Endodermal cell (in vitro differentiated cells): Measurements from ENCODE around the gene UBE2I. TPM values are rescaled to one million over a fixed set of nuclear protein-coding genes. Genes with fewer than 3 reads are reported as not detected.
"Not testable (repeated sequence)": the region's sequence is repeated elsewhere in the genome, so short reads cannot be mapped to it uniquely, and the experiment has no call there.

Experiments
- DNase-seq: peaks from one replicate; pipeline ENCODE4 v3.0.0-alpha.2; 2017
- H3K27ac ChIP-seq: 2 replicates; pipeline ENCODE4 v1.5.1; 2013; ENCODE audit warnings: mild to moderate bottlenecking, low read depth, low read length, moderate library complexity
- H3K27me3 ChIP-seq: 2 replicates; pipeline ENCODE4 v1.6.1; 2013; ENCODE audit warnings: mild to moderate bottlenecking, low read length, moderate library complexity; ENCODE audit not compliant: insufficient read depth, control insufficient read depth, poor library complexity, severe bottlenecking
- H3K36me3 ChIP-seq: 2 replicates; pipeline ENCODE4 v1.7.0; 2013; ENCODE audit warnings: mild to moderate bottlenecking, low read length, moderate library complexity; ENCODE audit not compliant: control insufficient read depth, insufficient read depth
- H3K4me1 ChIP-seq: one replicate; pipeline ENCODE4 v1.7.0; 2013; ENCODE audit warnings: low read length; ENCODE audit not compliant: control insufficient read depth, insufficient read depth
- H3K4me3 ChIP-seq: 2 replicates; pipeline ENCODE4 v1.5.1; 2013; ENCODE audit warnings: mild to moderate bottlenecking, low read length, moderate library complexity
- H3K9ac ChIP-seq: 2 replicates; pipeline ENCODE4 v1.6.1; 2013; ENCODE audit warnings: mild to moderate bottlenecking, low read length, moderate library complexity; ENCODE audit not compliant: poor library complexity, severe bottlenecking; ENCODE audit errors: extremely low read depth
- H3K9me3 ChIP-seq: 2 replicates; pipeline ENCODE4 v1.6.1; 2013; ENCODE audit warnings: mild to moderate bottlenecking, low read length, moderate library complexity; ENCODE audit not compliant: control insufficient read depth
- H3K27ac Mint-ChIP-seq: 2 replicates; pipeline ENCODE4 v1.8.0; 2020; ENCODE audit warnings: mixed read lengths
- H3K27me3 Mint-ChIP-seq: 2 replicates; pipeline ENCODE4 v1.8.0; 2021; ENCODE audit warnings: mild to moderate bottlenecking, mixed read lengths; ENCODE audit not compliant: insufficient read depth
- H3K36me3 Mint-ChIP-seq: 2 replicates; pipeline ENCODE4 v1.8.0; 2020; ENCODE audit warnings: low read depth, mixed read lengths
- H3K4me1 Mint-ChIP-seq: 2 replicates; pipeline ENCODE4 v1.8.0; 2020; ENCODE audit warnings: mixed read lengths
- H3K4me3 Mint-ChIP-seq: 2 replicates; pipeline ENCODE4 v1.8.0; 2020; ENCODE audit warnings: mild to moderate bottlenecking, moderate library complexity, mixed read lengths
- H3K9me3 Mint-ChIP-seq: 2 replicates; pipeline ENCODE4 v1.8.0; 2020; ENCODE audit warnings: mild to moderate bottlenecking, mixed read lengths
- WGBS, 2 experiments: methylation state at CpG; one replicate each; pipeline versions ENCODE4 v1.1.5 to v1.1.7; 2013; ENCODE audit warnings: missing lambda C conversion rate in 2 of 2, mixed read lengths in 1 of 2; ENCODE audit not compliant: insufficient coverage in 1 of 2, insufficient read length in 1 of 2; 5-methylcytosine and 5-hydroxymethylcytosine counted together
- total RNA-seq, 2 donors: library from RNA; stranded (reverse); fragmentation: NEBNext Ultra II Directional in 1 of 2; extraction: Animal tissue kit (Norgen Biotek cat#: 25700) in 1 of 2; gene quantifications; 2 replicates in 1 of 2; 3 replicates in 1 of 2; pipeline ENCODE4 v1.2.1, GENCODE V29; 2021
- TF ChIP-seq, protein P1 (sequence below): fragments of 200-600 bp; sonication (generic); conservative IDR thresholded peaks from 2 replicates; pipeline ENCODE4 v1.5.0; 2021; ENCODE audit warnings: antibody characterized with exemption, mild to moderate bottlenecking

The UBE2I gene
- total RNA-seq, 2 donors from 2014 or later = 250 to 294 TPM

DNA sequence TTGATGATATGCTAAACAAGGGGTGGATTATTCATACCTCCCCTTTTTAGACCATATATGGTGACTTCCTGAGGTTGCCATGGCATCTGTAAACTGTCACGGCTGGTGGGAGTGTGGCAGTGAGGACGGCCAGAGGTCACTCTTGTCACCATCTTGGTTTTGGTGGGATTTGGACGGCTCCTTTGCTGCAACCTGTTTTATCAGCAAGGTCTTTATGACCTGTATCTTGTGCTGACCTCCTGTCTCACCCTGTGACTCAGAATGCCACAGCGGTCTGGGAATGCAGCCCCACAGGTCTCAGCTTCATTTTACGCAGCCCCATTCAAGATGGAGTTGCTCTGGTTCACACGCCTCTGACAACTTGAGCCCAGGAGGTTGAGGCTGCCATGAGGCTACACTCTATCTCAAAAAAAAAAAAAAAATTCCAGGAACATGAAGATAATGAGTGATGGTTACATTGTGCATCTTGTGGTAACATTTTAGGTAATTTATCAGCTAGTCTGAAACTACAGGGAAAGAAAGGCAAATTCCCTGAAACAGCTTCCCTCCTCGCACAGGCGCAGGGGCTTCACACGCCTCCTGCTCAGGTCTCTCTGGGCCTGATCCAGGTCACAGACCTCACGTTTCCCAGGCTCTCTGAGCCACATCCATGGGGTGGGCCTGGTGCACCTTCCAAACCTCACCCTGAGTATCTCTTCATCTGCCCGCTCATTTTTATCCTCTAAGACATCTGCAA is 15.3 kb upstream of the UBE2I start:
- Mint-ChIP-seq H3K4me1 (peaks cover 22% of the 10 kb centered on the region), H3K27me3 (peaks cover 28% of the 10 kb centered on the region), H3K9me3 (no peaks in the 10 kb centered on the region), H3K4me3 (no peak overlapping the region), H3K36me3 (no peaks in the 10 kb centered on the region), H3K27ac (no peak overlapping the region)
- Histone ChIP-seq H3K9ac (no peak overlapping the region), H3K9me3 (no peaks in the 10 kb centered on the region), H3K36me3 (no peaks in the 10 kb centered on the region), H3K4me3 (no peak overlapping the region), H3K27ac (no peak overlapping the region), H3K27me3 (peaks cover 25% of the 10 kb centered on the region), H3K4me1 (no peaks in the 10 kb centered on the region)
- TF ChIP-seq, protein P1, sequence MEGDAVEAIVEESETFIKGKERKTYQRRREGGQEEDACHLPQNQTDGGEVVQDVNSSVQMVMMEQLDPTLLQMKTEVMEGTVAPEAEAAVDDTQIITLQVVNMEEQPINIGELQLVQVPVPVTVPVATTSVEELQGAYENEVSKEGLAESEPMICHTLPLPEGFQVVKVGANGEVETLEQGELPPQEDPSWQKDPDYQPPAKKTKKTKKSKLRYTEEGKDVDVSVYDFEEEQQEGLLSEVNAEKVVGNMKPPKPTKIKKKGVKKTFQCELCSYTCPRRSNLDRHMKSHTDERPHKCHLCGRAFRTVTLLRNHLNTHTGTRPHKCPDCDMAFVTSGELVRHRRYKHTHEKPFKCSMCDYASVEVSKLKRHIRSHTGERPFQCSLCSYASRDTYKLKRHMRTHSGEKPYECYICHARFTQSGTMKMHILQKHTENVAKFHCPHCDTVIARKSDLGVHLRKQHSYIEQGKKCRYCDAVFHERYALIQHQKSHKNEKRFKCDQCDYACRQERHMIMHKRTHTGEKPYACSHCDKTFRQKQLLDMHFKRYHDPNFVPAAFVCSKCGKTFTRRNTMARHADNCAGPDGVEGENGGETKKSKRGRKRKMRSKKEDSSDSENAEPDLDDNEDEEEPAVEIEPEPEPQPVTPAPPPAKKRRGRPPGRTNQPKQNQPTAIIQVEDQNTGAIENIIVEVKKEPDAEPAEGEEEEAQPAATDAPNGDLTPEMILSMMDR = no peak
- DNase-seq = no peak
- WGBS, 2 experiments = 86 to 89% methylated on average over 10 to 11 of the region's 11 CpGs

DNA sequence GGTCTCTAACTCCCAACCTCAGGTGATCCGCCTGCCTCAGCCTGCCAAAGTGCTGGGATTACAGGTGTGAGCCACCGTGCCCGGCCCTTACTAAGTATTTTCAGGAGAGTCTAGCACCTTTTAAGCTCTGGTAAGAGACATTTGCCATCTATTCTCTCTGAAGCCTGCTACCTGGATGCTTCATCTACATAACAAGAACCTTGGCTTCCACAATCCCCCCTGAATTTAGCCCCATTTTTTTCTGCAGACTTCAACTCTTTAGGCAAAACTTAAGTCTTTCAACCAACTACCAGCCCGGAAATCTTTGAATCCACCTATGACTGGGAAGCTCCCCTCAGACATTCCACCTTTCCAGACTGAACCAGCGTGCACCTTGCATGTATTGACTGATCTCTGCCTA is 14.0 kb upstream of the UBE2I start:
- Mint-ChIP-seq H3K9me3 (no peaks in the 10 kb centered on the region), H3K27me3 (peaks cover 15% of the 10 kb centered on the region), H3K4me3 (no peak overlapping the region), H3K27ac (peak overlapping the region; percentile 67), H3K4me1 (peaks cover 22% of the 10 kb centered on the region), H3K36me3 (no peaks in the 10 kb centered on the region)
- Histone ChIP-seq H3K27me3 (peaks cover 13% of the 10 kb centered on the region), H3K27ac (no peak overlapping the region), H3K36me3 (no peaks in the 10 kb centered on the region), H3K9ac (no peak overlapping the region), H3K9me3 (no peaks in the 10 kb centered on the region), H3K4me1 (no peaks in the 10 kb centered on the region), H3K4me3 (no peak overlapping the region)
- TF ChIP-seq, protein P1 = no peak
- DNase-seq = peak; percentile 82
- 47 to 55% methylated on average over 4 to 5 of the region's 5 CpGs for WGBS, 2 experiments

DNA sequence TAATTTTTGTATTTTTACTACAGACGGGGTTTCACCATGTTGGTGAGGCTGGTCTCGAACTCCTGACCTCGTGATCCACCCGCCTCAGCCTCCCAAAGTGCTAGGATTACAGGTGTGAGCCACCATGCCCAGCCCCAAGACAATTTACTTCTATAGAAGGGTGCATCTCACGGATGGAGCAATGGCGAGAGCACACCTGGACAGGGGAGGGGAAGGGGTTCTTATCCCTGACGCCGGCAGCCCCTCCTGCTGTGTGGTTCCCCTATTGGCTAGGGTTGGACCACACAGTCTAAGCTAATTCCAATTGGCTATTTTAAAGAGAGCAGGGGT is 12.8 kb upstream of the UBE2I start:
- not testable (repeated sequence) for H3K9ac ChIP-seq, H3K36me3 Mint-ChIP-seq, H3K4me3 ChIP-seq, H3K9me3 Mint-ChIP-seq, H3K4me1 ChIP-seq, H3K27me3 Mint-ChIP-seq, H3K9me3 ChIP-seq, H3K27ac ChIP-seq, H3K36me3 ChIP-seq, H3K27me3 ChIP-seq, H3K4me3 Mint-ChIP-seq
- 85 to 100% methylated on average over 5 to 8 of the region's 8 CpGs for WGBS, 2 experiments
- H3K27ac Mint-ChIP-seq = peak overlapping the region; percentile 13
- peak; percentile 68 for DNase-seq
- H3K4me1 Mint-ChIP-seq = peaks cover 23% of the 10 kb centered on the region
